ENCODE results near the gene GCH1. TPM values are rescaled to one million over a fixed set of nuclear protein-coding genes. Genes with fewer than 3 reads are reported as not detected.

GCH1 gene
- total and polyA plus RNA-seq, 4 donors: 7.2 to 44.9 (median 14.8) TPM

DNA sequence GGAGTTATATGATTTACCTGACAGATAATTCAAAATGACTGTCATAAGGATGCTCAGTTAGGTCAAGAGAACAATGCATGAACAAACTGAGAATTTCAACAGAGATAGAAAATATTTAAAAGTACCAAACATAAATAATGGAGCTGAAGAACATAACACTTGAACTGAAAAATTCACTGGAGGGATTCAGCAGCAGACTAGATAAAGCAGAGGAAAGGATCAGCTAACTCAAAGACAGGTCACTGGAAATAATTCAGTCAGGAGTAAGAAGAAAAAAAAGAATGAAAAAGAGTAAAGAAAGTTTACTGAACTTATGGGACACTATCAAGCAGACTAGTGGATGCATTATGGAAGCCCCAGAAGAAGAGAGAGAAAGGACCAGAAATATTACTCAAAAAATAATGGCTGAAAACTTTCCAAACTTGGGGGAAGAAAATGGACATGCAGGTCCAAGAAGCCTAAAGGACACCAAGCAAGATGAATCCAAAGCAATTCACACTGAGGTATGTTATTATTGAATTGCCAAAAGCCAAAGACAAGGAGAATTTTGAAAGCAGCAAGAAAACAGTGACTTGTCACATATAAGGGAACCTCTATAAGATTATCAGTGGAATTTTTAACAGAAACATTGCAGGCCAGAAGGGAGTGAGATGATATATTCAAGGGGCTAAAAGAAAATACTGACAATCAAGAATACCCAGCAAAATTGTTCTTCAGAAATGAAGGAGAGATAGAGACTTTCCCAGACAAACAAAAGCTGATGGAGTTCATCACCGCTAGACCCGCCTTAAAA, 78.7 kb downstream of the GCH1 start:
- Histone ChIP-seq H3K27me3 (ENCODE audit: control insufficient read depth in 3 of 3, insufficient read depth in 3 of 3, low read length in 2 of 3) (peaks cover 0 to 2% (median 0%) of the 10 kb centered on the region in 3 donors), H3K9ac (ENCODE audit: insufficient read depth in 1 of 2, low read length in 2 of 2) (no peak overlapping the region), H3K4me1 (ENCODE audit: control insufficient read depth in 5 of 5, insufficient read depth in 5 of 5, low read length in 5 of 5) (no peaks in the 10 kb centered on the region), H3K27ac (ENCODE audit: low read depth in 1 of 2, low read length in 1 of 2) (no peak overlapping the region), H3K9me3 (ENCODE audit: control insufficient read depth in 4 of 4, insufficient read depth in 3 of 4, low read length in 3 of 4) (peaks cover 0 to 12% (median 6%) of the 10 kb centered on the region in 4 donors), H3K36me3 (ENCODE audit: control insufficient read depth in 4 of 4, insufficient read depth in 4 of 4, low read length in 4 of 4) (no peaks in the 10 kb centered on the region), H3K4me3 (no peak overlapping the region)
- ATAC-seq (ENCODE audit: insufficient read depth, low FRiP score) (no peak), DNase-seq (no peak)
- WGBS, 2 donors: 98 to 99% methylated on average over 2 of the region's 2 CpGs
- TF ChIP-seq, protein P1, sequence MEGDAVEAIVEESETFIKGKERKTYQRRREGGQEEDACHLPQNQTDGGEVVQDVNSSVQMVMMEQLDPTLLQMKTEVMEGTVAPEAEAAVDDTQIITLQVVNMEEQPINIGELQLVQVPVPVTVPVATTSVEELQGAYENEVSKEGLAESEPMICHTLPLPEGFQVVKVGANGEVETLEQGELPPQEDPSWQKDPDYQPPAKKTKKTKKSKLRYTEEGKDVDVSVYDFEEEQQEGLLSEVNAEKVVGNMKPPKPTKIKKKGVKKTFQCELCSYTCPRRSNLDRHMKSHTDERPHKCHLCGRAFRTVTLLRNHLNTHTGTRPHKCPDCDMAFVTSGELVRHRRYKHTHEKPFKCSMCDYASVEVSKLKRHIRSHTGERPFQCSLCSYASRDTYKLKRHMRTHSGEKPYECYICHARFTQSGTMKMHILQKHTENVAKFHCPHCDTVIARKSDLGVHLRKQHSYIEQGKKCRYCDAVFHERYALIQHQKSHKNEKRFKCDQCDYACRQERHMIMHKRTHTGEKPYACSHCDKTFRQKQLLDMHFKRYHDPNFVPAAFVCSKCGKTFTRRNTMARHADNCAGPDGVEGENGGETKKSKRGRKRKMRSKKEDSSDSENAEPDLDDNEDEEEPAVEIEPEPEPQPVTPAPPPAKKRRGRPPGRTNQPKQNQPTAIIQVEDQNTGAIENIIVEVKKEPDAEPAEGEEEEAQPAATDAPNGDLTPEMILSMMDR (IDR thresholded peaks at IDR 0.05; ENCODE audit: control extremely low read depth, extremely low read depth): no peak

DNA sequence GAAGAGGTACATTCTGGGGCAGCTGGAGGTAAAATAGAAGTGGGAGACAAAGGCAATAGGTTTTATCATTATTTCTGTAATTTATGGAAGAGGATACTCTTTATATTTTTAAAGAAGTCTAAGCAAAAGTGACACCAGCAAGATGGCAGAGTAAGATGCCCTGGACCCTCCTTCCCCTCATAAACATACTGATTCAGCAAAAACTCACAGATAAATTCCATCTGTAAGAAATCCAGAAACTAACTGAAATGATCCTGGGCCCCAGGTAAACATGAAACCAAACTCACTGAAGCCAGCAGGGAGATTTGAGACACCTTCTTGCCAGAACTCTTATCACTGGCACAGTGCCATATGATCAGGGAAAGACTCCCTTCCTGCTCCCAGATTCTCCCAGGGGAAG, 79.9 kb downstream of the GCH1 start:
- DNase-seq: no peak
- H3K27ac ChIP-seq (ENCODE audit: low read depth in 1 of 2, low read length in 1 of 2): no peak overlapping the region
- no peak for ATAC-seq (ENCODE audit: insufficient read depth, low FRiP score)
- H3K4me1 ChIP-seq (ENCODE audit: control insufficient read depth in 5 of 5, insufficient read depth in 5 of 5, low read length in 5 of 5): no peaks in the 10 kb centered on the region
- TF ChIP-seq, protein P1 (IDR thresholded peaks at IDR 0.05; ENCODE audit: control extremely low read depth, extremely low read depth): no peak
- no peaks in the 10 kb centered on the region for H3K36me3 ChIP-seq (ENCODE audit: control insufficient read depth in 4 of 4, insufficient read depth in 4 of 4, low read length in 4 of 4)
- no peak overlapping the region for H3K9ac ChIP-seq (ENCODE audit: insufficient read depth in 1 of 2, low read length in 2 of 2)
- H3K4me3 ChIP-seq: no peak overlapping the region
- peaks cover 0 to 12% (median 6%) of the 10 kb centered on the region in 4 donors for H3K9me3 ChIP-seq (ENCODE audit: control insufficient read depth in 4 of 4, insufficient read depth in 3 of 4, low read length in 3 of 4)
- H3K27me3 ChIP-seq (ENCODE audit: control insufficient read depth in 3 of 3, insufficient read depth in 3 of 3, low read length in 2 of 3): peaks cover 0 to 2% (median 0%) of the 10 kb centered on the region in 3 donors

DNA sequence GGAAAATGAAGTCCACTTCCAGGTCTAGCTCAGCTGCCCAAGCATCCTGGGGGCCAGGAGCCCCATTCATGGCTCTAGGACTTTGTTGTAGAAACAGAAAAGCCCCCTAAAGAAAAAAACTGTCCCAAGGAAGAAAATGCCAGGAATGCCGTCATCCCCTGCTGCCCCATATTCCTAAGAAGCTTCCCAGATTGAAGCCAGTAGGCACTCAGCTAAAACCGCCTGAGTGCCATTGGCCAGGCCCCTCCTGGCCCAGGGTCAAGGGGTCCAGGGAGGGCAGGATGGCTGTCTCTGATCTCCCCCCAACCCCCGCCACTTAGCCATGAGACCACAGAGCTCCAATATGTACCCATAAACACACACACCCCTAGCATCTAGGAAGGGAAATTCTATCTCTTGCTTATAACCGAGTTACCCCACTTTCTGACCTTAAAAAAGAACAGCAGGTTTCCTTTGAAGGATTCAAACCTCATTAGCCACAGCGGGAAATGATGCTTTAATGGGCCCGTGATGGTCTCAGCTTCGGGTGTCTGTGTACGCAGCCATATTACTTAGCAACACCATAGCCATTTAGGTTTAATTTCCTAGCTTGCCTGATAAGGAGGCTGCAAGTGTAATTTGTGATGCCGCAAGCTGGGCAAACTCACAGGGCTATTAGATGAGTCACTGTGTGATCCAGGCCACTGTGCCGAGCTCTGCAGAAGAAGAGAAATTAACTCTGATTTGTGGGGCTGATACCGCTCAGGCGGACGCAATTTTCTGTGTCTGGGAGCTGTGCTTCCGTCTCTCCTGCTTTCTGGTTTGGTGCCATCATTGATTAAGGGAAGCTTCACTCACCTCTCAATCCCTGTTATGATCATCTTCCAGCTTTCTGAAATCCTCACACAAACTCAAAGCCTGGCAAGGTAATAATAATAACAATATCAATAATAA, 84.2 kb downstream of the GCH1 start:
- peak in 2 of 3 donors; percentile 4 to 28 for DNase-seq
- H3K4me3 ChIP-seq: no peak overlapping the region

More for the DNA sequence above, 84.2 kb downstream of the GCH1 start:
- Histone ChIP-seq H3K36me3 (ENCODE audit: control insufficient read depth in 4 of 4, insufficient read depth in 4 of 4, low read length in 4 of 4) (no peaks in the 10 kb centered on the region), H3K9ac (ENCODE audit: insufficient read depth in 1 of 2, low read length in 2 of 2) (no peak overlapping the region), H3K27me3 (ENCODE audit: control insufficient read depth in 3 of 3, insufficient read depth in 3 of 3, low read length in 2 of 3) (peaks cover 0 to 2% (median 0%) of the 10 kb centered on the region in 3 donors), H3K4me1 (ENCODE audit: control insufficient read depth in 5 of 5, insufficient read depth in 5 of 5, low read length in 5 of 5) (peaks cover 0 to 1% (median 0%) of the 10 kb centered on the region in 5 donors), H3K27ac (ENCODE audit: low read depth in 1 of 2, low read length in 1 of 2) (no peak overlapping the region), H3K9me3 (ENCODE audit: control insufficient read depth in 4 of 4, insufficient read depth in 3 of 4, low read length in 3 of 4) (peaks cover 0 to 5% (median 2%) of the 10 kb centered on the region in 4 donors)
- ATAC-seq (ENCODE audit: insufficient read depth, low FRiP score): no peak
- TF ChIP-seq, protein P1 (IDR thresholded peaks at IDR 0.05; ENCODE audit: control extremely low read depth, extremely low read depth): no peak
- 73 to 84% methylated on average over 14 of the region's 14 CpGs for WGBS, 2 donors
